Lung (tissue), 12 donors: ENCODE data around the gene ERGIC3. TPM values are rescaled to one million over a fixed set of nuclear protein-coding genes. Genes with fewer than 3 reads are reported as not detected.

ENCODE experiments used
- ATAC-seq: fragments of 200-7000 bp; cut with Tn5 transposase; one replicate; pipeline ENCODE4 v1.9.1; 2020; ENCODE audit warnings: moderate number of reproducible peaks; ENCODE audit not compliant: insufficient read depth, low FRiP score
- DNase-seq, 3 donors: peaks; one replicate each; pipeline ENCODE4 v3.0.0-alpha.2; 2013 to 2017
- H3K27ac ChIP-seq, 2 donors: one replicate each; pipeline ENCODE4 v1.5.1; 2013; ENCODE audit warnings: mild to moderate bottlenecking in 2 of 2, moderate library complexity in 2 of 2, control low read depth in 1 of 2, inconsistent platforms in 1 of 2, low read depth in 1 of 2, low read length in 1 of 2
- H3K27me3 ChIP-seq, 3 donors: one replicate each; pipeline ENCODE4 v1.5.1; 2013; ENCODE audit warnings: low read length in 2 of 3; ENCODE audit not compliant: control insufficient read depth in 3 of 3, insufficient read depth in 3 of 3
- H3K36me3 ChIP-seq, 4 donors: one replicate each; pipeline ENCODE4 v1.5.1; 2013; ENCODE audit warnings: low read length in 4 of 4, mild to moderate bottlenecking in 1 of 4, moderate library complexity in 1 of 4; ENCODE audit not compliant: control insufficient read depth in 4 of 4, insufficient read depth in 4 of 4
- H3K4me1 ChIP-seq, 5 donors: one replicate each; pipeline ENCODE4 v1.5.1; 2013; ENCODE audit warnings: low read length in 5 of 5, mild to moderate bottlenecking in 2 of 5, moderate library complexity in 1 of 5; ENCODE audit not compliant: control insufficient read depth in 5 of 5, insufficient read depth in 5 of 5
- H3K4me3 ChIP-seq: one replicate; pipeline ENCODE4 v1.5.1; 2013; ENCODE audit warnings: mild to moderate bottlenecking, control low read depth, moderate library complexity
- H3K9ac ChIP-seq, 2 donors: one replicate each; pipeline ENCODE4 v1.5.1; 2013; ENCODE audit warnings: low read length in 2 of 2, control low read depth in 1 of 2; ENCODE audit not compliant: insufficient read depth in 1 of 2
- H3K9me3 ChIP-seq, 4 donors: one replicate each; pipeline ENCODE4 v1.5.1; 2013; ENCODE audit warnings: low read length in 3 of 4, mild to moderate bottlenecking in 1 of 4, moderate library complexity in 1 of 4; ENCODE audit not compliant: control insufficient read depth in 4 of 4, insufficient read depth in 3 of 4
- WGBS, 2 donors: extraction: QIAGEN DNeasy Blood & Tissue Kit; methylation state at CpG; one replicate each; pipeline ENCODE4 v1.1.7; 2013; 5-methylcytosine and 5-hydroxymethylcytosine counted together
- polyA plus RNA-seq, 2 donors: library from polyadenylated mRNA; stranded (reverse); fragments of 200-250 nt; gene quantifications; one replicate each; pipeline ENCODE4 v1.2.1, GENCODE V29; 2013
- total RNA-seq, 2 donors: library from RNA; depleted of rRNA in 1 of 2; stranded (reverse); fragments of >200 nt in 1 of 2; gene quantifications; one replicate each; pipeline ENCODE4 v1.2.1, GENCODE V29; 2014 to 2021
- TF ChIP-seq, protein P1 (sequence below): IDR thresholded peaks from 2 replicates; pipeline ENCODE4 v1.5.1; 2012; ENCODE audit warnings: mild to moderate bottlenecking; ENCODE audit errors: control extremely low read depth, extremely low read depth
- donor health status: control.
- donor health status: control.
- donor health status: Bipolar disorder and iron deficiency.
- donor health status: healthy.
- donor health status: DM: yes; HTN: yes; CAD: no.

ERGIC3 gene
- total and polyA plus RNA-seq, 4 donors = 173 to 241 (median 212) TPM

DNA sequence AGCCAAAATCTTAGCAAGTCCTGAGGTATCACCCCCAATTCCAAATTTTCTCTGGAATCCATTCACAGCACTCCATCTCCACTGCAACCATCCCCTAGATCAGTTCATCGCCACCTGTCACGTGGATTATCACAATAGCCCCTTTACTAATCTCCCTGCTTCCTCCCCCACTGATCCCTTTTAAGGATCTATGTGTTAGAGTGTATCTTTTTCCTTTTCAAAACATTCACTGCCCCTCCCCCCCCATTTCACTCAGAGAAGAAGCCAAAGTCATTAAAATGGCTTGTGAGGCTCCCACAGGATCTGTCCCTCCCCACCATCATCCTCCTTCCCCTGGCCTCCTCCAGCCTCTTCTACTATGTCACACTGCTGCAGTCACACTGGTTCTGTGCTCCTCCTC lies 55.3 kb downstream of the ERGIC3 start:
- H3K9me3 ChIP-seq = no peaks in the 10 kb centered on the region
- no peak overlapping the region for H3K27ac ChIP-seq
- no peaks in the 10 kb centered on the region for H3K36me3 ChIP-seq
- peaks cover 1 to 13% (median 5%) of the 10 kb centered on the region in 3 donors for H3K27me3 ChIP-seq
- WGBS, 2 donors = 90 to 93% methylated on average over 2 of the region's 2 CpGs
- TF ChIP-seq, protein P1, sequence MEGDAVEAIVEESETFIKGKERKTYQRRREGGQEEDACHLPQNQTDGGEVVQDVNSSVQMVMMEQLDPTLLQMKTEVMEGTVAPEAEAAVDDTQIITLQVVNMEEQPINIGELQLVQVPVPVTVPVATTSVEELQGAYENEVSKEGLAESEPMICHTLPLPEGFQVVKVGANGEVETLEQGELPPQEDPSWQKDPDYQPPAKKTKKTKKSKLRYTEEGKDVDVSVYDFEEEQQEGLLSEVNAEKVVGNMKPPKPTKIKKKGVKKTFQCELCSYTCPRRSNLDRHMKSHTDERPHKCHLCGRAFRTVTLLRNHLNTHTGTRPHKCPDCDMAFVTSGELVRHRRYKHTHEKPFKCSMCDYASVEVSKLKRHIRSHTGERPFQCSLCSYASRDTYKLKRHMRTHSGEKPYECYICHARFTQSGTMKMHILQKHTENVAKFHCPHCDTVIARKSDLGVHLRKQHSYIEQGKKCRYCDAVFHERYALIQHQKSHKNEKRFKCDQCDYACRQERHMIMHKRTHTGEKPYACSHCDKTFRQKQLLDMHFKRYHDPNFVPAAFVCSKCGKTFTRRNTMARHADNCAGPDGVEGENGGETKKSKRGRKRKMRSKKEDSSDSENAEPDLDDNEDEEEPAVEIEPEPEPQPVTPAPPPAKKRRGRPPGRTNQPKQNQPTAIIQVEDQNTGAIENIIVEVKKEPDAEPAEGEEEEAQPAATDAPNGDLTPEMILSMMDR = no peak
- ATAC-seq (no peak), DNase-seq (no peak)
- H3K4me1 ChIP-seq = peaks cover 0 to 15% (median 0%) of the 10 kb centered on the region in 5 donors
- H3K9ac ChIP-seq = no peak overlapping the region
- H3K4me3 ChIP-seq = no peak overlapping the region

GRCh38 chr20:35598476-35598875 lies 56.6 kb downstream of the ERGIC3 start:
- no peaks in the 10 kb centered on the region for H3K9me3 ChIP-seq
- DNase-seq (no peak), ATAC-seq (no peak)
- H3K4me1 ChIP-seq = peaks cover 0 to 15% (median 0%) of the 10 kb centered on the region in 5 donors
- WGBS, 2 donors = 74 to 81% methylated on average over 7 of the region's 7 CpGs
- no peak overlapping the region for H3K4me3 ChIP-seq
- peaks cover 3 to 22% (median 5%) of the 10 kb centered on the region in 3 donors for H3K27me3 ChIP-seq
- TF ChIP-seq, protein P1 = no peak
- no peaks in the 10 kb centered on the region for H3K36me3 ChIP-seq
- no peak overlapping the region for H3K9ac ChIP-seq
- no peak overlapping the region for H3K27ac ChIP-seq

DNA sequence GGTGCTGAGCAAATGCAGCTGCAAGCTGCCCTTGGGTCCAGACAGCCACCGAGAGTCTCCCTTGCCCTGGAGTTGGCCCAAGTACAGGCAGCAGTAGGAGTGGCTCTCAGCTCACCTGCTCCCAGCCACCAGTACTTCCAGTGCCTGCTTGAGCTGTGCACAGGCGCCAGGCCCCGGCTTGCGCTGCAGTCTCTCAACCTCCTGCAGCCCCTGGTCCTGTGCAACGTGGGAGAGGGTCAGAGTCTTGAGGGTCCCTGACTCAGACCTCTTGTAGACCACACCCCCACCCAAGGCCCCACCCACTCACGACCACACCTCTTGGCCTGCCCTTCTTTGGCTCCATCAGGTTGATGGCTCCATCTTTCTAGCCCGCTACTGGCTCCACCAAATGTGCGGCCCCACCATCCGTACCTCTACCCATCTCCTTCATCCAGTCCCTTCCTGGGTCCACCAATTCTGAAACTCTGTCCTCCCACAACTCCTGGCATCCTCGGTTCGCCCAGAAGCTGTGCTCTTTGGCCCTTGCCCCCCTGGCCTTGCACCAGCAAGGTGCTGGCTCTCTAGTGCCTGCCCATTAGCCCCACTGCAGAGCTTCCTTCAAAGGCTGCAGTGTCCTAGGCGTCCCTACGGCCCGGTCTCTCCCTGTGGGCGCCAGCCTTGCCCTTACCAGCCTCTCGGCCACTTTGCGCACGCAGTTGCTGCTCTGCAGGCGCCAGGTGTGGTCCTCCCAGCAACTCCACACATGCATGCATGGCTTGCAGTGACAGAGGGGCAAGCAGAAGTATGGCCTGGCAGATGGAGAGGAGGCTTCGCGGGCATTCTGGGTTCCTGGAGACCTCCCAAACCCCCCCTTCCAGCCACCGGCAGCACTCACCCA lies 57.3 kb downstream of the ERGIC3 start:
- H3K9me3 ChIP-seq = no peaks in the 10 kb centered on the region
- no peak overlapping the region for H3K4me3 ChIP-seq
- no peak for ATAC-seq
- no peak overlapping the region for H3K27ac ChIP-seq
- TF ChIP-seq, protein P1 = no peak
- no peaks in the 10 kb centered on the region for H3K36me3 ChIP-seq
- no peak overlapping the region for H3K9ac ChIP-seq
- H3K4me1 ChIP-seq = peaks cover 0 to 15% (median 0%) of the 10 kb centered on the region in 5 donors
- WGBS, 2 donors = 81 to 82% methylated on average over 22 of the region's 22 CpGs
- no peak for DNase-seq
- peaks cover 3 to 22% (median 5%) of the 10 kb centered on the region in 3 donors for H3K27me3 ChIP-seq
